Inflammatory macrophage (primary cell): ENCODE results near the gene RELCH.
"Not testable (repeated sequence)": the region's sequence is repeated elsewhere in the genome, so short reads cannot be mapped to it uniquely, and the experiment has no call there.

Experiments used
- DNase-seq, 2 donors: peaks; one replicate each; pipeline ENCODE4 v3.0.0-alpha.2; 2020 to 2022
- total RNA-seq, 18 experiments: gene quantifications; one replicate each; lab custom pipeline; 2026; ENCODE audit warnings: mixed read lengths in 6 of 18, inconsistent platforms in 2 of 18; lab: John Stamatoyannopoulos, UW

The RELCH gene, protein sequence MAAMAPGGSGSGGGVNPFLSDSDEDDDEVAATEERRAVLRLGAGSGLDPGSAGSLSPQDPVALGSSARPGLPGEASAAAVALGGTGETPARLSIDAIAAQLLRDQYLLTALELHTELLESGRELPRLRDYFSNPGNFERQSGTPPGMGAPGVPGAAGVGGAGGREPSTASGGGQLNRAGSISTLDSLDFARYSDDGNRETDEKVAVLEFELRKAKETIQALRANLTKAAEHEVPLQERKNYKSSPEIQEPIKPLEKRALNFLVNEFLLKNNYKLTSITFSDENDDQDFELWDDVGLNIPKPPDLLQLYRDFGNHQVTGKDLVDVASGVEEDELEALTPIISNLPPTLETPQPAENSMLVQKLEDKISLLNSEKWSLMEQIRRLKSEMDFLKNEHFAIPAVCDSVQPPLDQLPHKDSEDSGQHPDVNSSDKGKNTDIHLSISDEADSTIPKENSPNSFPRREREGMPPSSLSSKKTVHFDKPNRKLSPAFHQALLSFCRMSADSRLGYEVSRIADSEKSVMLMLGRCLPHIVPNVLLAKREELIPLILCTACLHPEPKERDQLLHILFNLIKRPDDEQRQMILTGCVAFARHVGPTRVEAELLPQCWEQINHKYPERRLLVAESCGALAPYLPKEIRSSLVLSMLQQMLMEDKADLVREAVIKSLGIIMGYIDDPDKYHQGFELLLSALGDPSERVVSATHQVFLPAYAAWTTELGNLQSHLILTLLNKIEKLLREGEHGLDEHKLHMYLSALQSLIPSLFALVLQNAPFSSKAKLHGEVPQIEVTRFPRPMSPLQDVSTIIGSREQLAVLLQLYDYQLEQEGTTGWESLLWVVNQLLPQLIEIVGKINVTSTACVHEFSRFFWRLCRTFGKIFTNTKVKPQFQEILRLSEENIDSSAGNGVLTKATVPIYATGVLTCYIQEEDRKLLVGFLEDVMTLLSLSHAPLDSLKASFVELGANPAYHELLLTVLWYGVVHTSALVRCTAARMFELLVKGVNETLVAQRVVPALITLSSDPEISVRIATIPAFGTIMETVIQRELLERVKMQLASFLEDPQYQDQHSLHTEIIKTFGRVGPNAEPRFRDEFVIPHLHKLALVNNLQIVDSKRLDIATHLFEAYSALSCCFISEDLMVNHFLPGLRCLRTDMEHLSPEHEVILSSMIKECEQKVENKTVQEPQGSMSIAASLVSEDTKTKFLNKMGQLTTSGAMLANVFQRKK
- total RNA-seq = 36.8 to 97.2 (median 60.4) reads per million in 18 experiments

DNA sequence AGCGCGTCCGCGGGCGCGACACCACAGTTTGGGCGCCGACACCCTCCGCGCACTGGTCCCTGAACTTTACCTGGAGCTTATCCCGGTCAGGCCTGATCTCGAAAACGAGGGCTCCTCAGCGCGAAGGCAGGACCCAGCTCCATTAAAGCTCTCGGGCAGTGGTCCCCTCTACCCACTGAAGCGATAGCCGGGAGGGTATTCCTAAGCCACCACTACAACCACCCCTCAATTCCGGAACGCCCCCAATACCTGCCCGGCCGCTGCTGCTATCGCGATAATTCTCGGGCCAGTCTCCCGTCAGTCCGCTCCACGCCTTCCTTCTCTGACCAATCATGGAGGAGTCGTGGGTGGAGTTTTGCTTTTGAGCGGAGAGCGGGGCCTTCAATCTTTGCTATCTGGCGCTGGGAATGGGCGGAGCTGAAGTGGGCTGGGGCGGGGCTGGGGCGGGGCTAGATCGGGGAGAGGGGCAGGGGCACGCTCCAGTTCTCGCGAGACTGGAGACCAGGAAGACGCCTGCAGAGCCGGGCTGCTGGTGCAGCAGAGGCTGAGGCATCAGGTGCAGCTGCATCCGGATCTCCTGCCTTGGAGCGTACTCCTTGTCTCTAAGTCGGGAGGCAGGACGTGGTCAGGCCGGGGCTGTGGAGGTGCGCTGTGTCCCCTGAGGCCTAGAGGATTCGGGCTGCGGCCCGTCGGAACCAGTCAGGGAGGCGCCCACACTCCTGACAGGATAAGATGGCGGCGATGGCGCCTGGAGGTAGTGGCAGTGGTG, at the start of gene RELCH, which contains the start of gene PIGN:
TSS of gene RELCH (plus strand) at position 482 of the 769 bp plus-strand sequence. CDS start at position 733, 251 bp downstream.
TSS of gene PIGN (minus strand) at position 283 of the 769 bp plus-strand sequence. CDS start 25,703 bp downstream, outside the sequence.
- peak; percentile 99 for DNase-seq

DNA sequence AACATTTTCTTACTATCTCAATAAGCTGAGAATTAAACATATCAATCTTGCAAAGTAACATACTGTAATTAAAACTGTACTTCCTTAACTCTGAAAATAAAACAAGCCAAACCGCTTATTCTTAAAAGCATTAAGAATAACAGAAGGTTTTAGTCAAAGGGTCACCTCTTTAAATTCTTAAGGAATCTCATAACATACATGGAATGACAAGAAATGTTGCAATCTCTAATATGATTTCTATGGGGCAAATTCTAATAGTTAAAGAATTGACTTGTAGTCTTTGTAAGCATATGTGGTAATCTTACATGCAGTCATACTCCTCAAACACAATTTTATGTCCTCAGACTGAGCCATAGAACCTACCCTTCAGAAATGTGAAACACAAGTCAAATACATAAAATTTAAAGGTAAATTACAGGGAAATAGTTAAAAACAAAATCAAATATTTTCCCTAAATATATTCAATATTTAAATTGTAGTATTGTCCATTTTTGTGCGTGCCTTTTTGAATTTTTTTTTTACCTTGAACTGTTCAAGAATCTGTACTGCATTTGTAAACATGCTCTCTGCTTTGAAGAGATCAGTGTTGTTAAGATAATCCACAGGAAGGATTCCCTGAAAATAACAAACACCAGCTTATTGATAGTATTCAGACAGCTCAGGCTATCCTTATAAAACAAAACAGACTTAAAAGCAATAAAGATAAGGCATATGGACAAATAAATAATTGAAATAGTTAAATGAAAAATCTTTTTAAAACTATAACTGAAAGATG, 48.4 kb upstream of the RELCH start:
- no peak for DNase-seq

DNA sequence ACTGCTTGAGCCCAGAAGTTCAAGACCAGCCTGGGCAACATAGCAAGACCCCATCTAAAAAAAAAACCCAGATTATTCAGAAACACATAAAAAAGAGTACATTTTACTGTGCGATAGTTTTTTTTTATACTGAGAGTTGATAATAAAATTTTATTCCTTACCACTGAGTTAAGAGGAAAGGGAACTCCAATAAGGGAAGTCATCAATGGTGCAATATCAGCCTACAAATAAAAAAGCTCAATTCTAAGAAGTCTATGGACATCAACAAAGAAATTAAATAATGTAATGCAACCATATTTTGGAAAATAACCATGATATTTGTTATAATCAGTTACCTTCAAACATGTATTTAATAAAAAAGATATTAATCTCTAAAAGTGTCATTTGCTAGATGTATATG, 46.8 kb upstream of the RELCH start:
- DNase-seq = peak; percentile 28 to 71

DNA sequence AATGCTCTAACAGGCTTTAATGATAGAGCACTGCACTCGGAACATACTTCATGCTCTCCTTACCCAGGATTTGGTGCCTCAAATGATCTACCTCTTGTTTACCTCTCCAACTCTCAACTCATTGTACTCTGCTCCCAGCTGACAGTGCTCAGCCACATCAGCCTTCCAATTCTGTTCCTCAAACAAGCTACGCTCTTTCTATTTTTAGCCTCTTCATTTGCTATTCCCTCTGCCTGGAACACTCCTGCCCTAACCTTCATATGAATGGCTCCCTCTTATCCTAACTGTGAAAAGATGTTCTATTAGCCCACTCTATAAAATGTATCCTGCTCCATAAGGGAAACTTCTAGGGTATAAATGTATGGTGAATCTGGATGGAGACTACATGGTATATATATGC, 42.7 kb upstream of the RELCH start:
- no peak for DNase-seq

DNA sequence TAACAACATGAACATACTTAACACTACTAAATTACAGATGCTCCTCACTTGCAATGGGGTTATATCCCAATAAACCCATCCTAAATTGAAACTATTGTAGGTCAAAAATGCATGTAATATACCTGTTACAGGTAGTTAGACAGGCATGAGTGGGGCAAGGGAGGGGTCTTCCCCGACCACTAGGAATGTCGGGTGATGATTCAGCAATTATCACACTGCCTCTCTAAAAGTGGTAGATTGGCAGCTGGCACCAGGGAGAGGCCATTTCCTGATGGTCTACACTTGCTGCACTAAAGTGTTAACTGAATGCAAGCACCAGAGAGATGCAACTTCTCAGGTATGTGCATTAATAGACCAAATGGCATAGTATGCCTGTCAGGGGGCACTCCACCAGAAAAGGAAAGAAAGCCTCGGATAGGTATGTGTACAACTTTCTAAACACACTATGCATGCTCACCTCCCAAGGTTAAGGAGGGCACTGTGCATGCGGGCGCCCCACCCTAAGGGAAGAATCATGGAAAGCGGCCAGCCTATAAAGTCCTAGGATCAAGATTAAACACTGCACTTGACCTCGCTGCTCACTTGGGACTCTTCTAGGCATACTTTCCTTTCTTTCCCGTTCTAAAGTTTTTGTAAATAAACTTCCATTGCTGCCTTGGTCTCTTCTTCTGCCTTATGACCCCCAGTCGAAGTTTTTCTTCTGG, 35.8 kb upstream of the RELCH start:
- no peak for DNase-seq

DNA sequence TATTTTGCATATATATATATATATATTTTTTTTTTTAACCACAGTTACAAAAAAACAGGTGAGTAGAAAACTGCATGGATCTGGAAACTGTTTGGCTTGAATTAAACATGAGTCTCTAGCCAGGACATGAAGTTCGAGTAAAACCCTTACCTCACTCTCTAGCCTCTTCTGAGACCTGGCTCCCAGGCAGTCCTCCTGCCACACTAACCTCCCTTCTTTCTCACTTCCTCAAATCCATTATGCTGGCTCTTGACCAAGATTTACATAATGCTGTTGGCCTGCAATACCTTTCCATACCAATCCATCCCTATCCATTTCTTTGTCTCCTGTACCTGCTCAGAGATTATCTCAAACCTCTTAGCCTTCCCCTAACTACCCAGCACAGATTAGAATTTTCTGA, 34.2 kb upstream of the RELCH start:
- DNase-seq = no peak

DNA sequence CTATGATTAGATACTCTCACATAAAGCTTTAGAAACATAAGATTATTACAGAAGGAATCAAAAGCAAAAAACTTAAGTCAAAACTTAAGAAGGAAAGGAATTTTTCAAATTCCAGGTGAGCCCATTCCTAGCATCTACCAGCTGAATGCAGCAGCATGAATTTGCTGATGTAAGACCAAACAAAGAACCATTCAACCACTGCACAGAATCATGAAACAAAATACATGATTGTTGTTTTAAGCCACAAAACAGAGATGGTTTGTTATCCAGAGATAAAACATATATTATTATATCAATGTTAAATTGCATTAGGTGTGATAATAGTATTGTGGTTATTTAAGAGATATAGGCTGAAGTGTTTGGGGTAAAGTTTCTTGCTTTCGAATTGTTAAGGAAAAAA, 29.2 kb upstream of the RELCH start:
- no peak for DNase-seq

DNA sequence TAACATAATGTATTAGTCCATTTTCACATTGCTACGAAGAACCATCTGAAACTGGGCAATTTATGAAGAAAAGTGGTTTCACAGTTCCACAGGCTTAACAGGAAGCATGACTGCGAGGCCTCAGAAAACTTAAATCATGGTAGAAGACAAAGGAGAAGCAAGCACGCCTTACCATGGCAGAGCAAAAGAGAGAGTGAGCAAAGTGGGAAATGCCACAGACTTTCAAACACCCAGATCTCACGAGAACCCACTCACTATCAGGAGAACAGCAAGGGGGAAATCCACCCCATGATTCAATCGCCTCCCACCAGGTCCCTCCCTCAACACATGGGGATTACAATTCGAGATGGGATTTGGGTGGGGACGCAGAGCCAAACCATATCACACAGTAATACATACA, 22.7 kb upstream of the RELCH start:
- DNase-seq = no peak

DNA sequence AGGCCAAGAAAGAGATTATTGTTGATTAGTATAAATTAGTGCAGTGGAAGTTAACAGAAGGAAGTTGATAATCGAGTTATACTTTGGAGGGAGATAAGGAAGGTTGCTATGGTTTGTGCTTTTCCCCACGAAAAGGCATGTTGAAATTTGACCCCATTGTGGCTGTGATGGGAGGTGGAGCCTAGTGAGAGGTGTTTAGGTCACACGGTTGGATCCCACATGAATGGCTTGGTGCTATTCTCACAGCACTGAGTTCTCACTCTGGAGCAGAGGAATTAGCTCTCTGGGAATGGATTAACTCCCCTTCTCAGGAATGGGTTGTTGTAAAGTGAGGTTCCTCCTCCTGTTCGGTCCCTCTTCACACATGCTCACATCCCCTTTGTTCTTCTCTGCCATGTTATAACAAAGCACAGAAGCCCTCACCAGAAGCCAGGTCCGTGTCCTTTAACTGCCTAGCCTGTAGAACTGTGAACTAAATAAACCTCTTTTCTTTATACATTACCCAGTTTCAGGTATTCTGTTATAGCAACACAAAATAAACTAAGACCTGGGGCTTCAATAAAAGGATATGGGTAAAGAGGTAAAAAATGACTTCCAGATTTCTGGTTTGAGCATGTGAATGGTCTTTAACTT, 22.1 kb upstream of the RELCH start:
- DNase-seq = no peak

DNA sequence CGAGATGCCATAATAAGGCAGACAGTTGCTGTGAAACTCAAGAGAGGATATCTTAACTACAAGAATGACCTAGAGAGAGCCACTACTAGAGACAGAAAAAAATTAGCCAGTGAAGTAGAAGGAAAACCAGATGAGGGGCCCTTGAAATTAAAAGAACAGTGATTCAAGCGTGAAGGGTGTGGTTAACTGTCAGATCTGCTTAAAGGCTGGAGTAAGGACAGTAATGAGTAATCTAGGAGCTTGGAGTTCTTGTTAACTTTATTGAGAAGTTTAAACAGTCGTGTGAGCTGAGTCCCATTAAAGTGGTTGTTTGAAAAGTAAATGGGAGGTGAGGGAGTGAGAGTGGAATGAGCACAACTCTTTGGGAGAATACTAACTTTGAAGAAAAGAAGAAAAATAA, 21.5 kb upstream of the RELCH start:
- no peak for DNase-seq

DNA sequence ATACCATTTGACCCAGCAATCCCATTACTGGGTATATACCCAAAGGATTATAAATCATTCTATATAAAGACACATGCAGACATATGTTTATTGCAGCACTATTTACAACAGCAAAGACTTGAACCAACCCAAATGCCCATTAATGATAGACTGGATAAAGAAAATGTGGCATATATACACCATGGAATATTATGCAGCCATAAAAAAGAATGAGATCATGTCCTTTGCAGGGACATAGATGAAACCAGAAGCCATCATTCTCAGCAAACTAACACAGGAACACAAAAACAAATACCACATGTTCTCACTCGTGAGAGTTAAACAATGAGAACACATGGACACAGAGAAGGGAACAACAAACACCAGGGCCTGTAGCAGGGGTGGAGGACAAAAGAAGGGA, 20.5 kb upstream of the RELCH start:
- not testable (repeated sequence) for DNase-seq

DNA sequence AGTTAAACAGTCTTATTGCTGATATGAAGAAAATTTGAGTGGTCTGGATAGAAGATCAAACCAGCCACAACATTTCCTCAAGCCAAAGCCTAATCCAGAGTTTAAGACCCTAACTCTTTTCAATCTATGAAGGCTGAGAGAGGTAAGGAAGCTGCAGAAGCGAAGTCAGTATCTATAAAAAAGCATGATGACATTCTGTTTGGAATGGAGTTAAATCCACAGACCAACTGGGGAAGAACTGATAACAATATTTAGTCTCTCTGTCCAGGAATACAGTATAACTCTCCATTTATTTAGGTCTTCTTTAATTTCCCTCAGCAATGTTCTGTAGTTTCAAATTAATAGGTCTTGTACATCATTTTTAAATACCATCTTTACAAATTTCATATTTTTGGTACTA, 16.2 kb upstream of the RELCH start:
- DNase-seq = no peak

DNA sequence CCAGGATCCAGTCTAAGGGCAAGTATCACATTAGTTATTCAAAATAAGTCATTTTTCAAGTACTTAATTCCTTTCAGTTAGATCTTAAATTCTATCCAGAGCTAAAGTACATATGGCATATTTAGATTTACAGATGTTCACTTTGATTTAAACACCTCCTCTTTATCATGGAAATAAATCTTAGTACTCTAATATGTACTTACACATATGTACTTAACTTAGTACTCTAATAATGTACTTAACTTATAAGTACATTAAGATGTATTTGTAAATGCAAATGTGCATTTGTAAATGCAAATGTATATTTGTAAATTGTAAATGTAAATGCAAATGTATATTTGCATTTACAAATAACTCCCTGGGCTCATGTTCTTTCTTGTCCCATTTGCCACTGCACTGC, 14.8 kb upstream of the RELCH start:
- DNase-seq = no peak

DNA sequence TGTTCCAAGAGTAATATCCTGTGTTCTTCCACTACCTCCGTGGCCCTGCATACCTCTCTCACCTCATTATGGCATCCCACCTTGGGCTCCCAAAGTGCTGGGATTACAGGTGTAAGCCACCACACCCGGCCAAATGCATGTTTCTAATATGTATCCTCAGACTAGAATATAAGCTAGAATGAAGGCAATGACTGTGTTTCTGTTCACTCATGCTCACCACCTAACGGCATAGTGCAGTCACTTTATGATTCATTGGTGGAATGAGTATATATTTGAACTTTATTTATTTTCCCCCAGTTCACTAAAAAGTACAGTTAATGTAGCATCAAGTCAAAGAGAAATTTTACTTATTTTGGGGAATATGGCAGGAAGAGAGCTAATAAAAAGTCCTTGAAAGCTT, 11.5 kb upstream of the RELCH start:
- no peak for DNase-seq

DNA sequence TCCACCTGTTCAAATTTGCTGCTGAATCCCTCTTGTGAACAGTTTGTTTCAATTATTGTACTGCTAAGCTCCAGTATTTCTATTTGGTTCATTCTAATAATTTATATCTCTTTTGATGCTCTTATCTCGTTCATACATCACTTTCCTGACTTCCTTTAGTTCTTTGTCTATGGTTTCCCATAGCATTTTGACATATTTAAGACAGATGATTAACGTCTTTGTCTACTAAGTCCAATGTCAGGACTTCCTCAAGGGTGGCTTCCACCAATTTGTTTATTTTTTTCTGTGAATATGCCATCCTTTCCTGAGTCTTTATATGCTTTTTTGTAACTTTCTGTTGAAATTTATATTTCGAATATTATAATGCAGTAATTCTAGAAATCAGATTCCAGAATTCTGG, 9.8 kb upstream of the RELCH start:
- DNase-seq = no peak

DNA sequence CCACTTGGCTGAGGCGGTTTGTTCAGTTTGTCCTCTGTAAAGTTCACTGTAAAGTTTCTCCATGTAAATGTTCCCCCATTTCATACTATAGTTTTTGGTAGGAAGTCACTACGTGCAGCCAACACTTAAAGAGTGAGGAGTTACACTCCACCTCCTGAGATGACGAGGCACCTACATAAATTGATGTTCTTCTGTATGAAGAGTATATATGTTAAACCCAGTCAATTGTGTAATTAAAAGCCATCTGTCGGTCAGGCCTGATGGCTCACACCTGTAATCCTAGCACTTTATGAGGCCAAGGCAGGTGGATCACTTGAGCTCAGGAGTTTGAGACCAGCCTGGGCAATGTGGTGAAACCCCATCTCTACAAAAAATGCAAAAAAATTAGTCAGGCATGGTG, 7.8 kb upstream of the RELCH start:
- no peak for DNase-seq

DNA sequence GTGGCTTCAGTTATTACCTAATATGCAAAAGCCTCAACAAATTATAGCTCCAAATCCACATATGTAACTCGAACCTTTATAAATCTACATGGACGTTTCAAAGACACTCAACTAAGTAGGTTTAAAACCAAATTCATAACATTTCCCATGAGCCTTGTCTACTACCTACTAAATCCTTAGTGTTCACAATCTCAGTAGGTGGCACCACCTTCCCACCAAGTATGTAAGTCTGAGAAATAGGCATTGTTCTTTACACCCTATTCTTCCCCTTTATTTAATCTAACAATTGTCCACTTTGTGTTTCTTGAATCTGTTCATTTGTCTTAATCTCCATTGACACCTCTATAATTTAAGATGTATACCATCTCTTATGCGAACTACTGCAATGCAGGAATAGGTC, 4.8 kb upstream of the RELCH start:
- DNase-seq = no peak

DNA sequence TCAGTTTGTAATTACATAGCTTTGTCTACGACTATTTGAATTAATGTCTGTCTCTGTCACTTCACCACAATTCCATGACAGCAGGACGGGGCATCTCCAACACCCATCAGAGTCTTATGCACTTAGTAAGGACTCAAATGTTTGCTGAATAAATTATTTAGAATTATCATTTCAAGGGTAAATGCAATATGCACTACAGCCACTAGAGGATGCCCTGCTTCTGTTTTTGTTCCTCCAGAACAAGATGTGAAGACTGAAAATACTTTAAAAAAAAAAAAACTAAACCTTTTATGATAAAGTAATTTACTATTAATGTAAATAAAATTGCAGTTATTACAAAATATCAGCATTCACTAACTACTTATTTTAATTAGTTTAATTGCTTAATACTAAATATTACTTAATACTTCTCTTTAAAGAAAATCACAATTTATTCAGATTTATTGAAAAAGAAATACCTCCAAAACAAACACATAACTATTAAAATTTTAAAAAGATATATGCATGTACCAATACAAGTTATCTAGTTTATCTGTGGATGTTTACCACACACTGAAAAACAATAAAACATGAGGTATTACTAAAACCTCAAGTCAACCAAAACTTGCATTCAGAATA, 3.4 kb upstream of the RELCH start:
- peak; percentile 66 to 80 for DNase-seq

DNA sequence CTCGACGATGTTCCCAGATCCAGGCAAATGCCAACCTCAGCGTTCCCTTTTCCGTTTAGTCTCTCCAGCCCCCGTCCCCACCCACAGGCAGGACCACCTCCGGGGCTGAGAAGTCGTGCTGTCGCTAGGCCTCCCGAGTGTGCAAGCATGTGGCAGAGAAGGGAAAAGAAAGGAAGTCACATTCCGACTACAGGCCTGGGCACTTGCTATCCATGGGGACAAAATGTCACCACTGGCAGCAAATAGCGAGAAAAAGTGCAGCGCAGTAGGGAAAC, 619 bp upstream of the RELCH start:
- DNase-seq = peak in 1 of 2 donors; percentile 50
